ENCODE data around the gene CPPED1.
"Not testable (repeated sequence)": the region's sequence is repeated elsewhere in the genome, so short reads cannot be mapped to it uniquely, and the experiment has no call there.

CPPED1 gene, protein sequence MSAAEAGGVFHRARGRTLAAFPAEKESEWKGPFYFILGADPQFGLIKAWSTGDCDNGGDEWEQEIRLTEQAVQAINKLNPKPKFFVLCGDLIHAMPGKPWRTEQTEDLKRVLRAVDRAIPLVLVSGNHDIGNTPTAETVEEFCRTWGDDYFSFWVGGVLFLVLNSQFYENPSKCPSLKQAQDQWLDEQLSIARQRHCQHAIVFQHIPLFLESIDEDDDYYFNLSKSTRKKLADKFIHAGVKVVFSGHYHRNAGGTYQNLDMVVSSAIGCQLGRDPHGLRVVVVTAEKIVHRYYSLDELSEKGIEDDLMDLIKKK

GRCh38 chr16:12803203-12804093 lies at the start of gene CPPED1:
CPPED1 (minus strand) TSS chr16:12803887; CDS start chr16:12803776, 111 bp downstream.
- peak; percentile 90 for DNase-seq (ENCODE audit: low read depth, low spot score)

GRCh38 chr16:12850186-12850585 lies 46.5 kb upstream of the CPPED1 start:
- DNase-seq (ENCODE audit: low read depth, low spot score), result no peak

DNA sequence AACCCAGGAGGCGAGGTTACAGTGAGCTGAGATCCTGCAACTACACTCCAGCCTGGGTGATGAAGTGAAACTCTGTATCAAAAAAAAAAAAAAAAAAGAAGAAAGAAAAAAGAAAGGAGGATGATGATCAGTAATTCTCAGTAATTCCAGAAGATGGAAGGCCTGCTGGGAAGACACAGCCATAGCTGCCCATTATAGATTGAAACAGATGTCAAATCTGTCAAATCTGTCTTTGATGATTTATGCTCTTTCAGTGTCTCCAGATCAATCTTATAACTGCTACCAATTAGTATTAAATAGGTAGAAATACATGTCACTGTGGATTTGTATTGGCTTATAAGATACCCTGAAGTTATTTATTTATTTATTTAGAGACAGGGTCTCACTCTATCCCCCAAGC lies 42.9 kb upstream of the CPPED1 start:
- no peak for DNase-seq (ENCODE audit: low read depth, low spot score)

DNA sequence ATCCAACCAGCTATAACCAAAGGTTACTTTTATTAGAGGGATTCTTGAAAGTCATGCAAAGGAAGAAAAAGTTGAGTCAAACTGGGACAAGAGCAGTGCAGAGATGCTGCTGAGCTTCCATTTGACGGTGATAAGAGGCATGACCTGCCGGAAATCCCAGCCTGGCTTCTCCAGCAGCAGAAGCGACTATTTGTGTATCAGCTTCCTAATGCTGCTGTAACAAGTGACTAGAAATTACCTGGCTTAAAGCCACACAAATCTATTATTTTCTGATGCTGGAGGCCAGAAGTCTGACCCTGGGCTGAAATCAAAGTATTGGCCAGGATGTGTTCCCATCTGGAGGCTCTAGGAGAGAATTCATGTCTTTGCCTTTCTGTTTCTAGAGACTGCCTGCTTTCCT lies 41.6 kb upstream of the CPPED1 start:
- DNase-seq (ENCODE audit: low read depth, low spot score), result no peak

DNA sequence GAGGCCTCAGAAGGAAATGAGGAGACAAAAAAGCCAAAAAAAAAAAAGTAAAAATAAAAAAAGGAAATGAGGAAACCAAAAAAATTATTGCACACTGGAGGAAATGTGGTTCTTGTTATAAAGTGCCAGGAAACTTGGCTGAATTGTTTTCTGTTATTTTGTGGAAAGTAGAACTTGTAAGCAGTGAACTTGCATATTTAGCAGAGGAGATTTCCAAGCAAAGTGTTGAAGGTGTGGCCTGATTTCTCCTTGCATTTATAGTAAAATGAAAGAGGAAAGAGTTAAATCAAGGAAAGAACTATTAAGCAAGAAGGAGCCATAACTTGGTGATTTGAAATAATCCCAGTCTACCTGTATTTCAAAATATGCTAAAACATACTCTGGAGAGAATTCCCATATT lies 34.1 kb upstream of the CPPED1 start:
- no peak for DNase-seq (ENCODE audit: low read depth, low spot score)

DNA sequence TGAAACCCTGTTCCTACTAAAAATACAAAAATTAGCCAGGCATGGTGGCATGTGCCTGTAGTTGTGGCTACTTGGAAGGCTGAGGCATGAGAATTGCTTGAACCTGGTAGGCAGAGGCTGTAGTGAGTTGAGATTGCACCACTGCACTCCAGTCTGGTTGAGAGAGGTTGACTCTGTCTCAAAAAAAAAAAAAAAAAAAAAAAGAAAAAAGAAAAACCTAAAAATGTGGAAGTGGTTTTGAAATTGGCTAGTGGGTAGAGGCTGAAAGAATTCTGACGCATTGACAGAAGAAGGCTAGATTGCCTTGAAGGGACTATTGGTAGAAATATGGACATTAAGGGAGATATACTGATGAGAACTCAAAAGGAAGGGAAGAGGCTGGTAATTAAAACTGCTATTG lies 33.6 kb upstream of the CPPED1 start:
- no peak for DNase-seq (ENCODE audit: low read depth, low spot score)

GRCh38 chr16:12833926-12834325 lies 30.2 kb upstream of the CPPED1 start:
- DNase-seq (ENCODE audit: low read depth, low spot score), result no peak

DNA sequence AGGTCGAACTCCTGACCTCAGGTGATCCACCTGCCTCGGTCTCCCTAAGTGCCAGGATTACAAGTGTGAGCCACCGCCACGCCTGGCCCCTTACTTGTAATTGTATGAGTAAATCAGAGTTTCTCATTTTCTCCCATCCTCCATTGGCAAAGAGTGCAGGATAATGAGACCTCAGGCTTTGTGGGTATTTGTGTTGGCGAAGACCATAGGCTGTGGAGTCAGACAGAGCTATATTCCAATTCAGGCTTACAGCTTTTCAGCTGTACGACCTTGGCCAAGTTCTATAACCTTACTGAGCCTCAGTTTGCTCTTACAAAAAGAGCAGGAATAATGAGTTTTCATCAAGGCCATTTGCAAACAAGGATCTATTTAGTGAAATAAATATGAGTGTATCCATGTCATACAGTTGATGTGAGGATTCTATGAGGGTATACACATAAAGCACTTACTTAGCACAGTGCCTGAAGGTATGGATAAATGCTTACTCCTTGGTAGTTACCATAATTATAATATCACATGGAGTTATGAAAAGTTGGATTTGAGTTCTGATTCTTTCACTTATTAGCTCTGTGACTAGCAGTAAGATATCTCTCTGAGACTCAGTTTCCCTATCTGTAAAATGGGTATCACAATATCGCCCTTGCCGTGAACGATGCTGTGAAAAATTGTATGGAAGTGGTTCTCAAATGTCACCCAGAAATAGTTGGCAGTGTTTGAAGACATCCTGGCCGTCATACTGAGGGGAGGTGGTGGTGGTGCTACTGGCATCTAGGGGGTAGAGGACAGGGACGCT lies 25.6 kb upstream of the CPPED1 start:
- no peak for DNase-seq (ENCODE audit: low read depth, low spot score)

- no peak for DNase-seq (ENCODE audit: low read depth, low spot score)
Measured at GRCh38 chr16:12828206-12828605, 24.5 kb upstream of the CPPED1 start.

GRCh38 chr16:12826559-12826958 lies 22.9 kb upstream of the CPPED1 start:
- DNase-seq (ENCODE audit: low read depth, low spot score), result no peak

GRCh38 chr16:12819126-12820117 lies 15.7 kb upstream of the CPPED1 start:
- no peak for DNase-seq (ENCODE audit: low read depth, low spot score)

- no peak for DNase-seq (ENCODE audit: low read depth, low spot score)
Measured at GRCh38 chr16:12818326-12818725, 14.6 kb upstream of the CPPED1 start.

GRCh38 chr16:12816791-12817214 lies 13.1 kb upstream of the CPPED1 start:
- DNase-seq (ENCODE audit: low read depth, low spot score), result not testable (repeated sequence)

DNA sequence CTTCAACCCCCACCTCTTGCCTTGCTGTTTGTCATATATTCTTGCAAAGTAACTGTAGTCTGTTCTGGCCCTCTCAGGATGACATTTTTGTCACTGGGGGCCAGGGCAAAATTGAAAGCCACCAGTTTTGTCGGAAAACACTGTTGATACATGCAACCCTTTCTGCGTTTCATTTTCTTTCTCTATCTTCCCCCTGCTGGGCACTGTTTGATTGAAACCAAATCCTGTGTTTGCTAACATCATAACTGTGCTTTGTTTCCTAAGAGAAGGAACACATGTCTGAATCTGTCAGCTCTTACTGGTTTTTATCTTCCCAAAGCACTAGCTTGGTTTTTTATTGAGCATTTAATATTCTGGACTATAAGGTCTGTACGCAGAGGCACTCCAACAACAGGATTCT lies 11.7 kb upstream of the CPPED1 start:
- DNase-seq (ENCODE audit: low read depth, low spot score), result peak; percentile 36

DNA sequence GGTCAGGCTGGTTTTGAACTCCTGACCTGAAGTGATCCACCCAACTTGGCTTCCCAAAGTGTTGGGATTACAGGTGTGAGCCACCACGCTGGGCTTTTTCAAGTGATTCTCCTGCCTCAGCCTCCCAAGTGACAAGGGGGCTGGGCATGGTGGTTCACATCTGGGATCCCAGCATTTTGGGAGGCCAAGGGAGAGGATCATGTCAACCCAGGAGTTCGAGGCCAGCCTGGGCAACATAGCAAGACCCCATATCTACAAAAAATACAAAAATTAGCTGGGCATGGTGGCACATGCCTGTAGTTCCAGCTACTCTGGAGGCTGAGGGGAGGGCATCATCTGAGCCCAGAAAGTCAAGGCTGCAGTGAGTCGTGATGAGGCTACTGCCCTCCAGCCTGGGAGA lies 10.0 kb upstream of the CPPED1 start:
- DNase-seq (ENCODE audit: low read depth, low spot score), result not testable (repeated sequence)

GRCh38 chr16:12813321-12813720 lies 9.6 kb upstream of the CPPED1 start:
- not testable (repeated sequence) for DNase-seq (ENCODE audit: low read depth, low spot score)

GRCh38 chr16:12811441-12812383 lies 8.0 kb upstream of the CPPED1 start:
- no peak for DNase-seq (ENCODE audit: low read depth, low spot score)

DNA sequence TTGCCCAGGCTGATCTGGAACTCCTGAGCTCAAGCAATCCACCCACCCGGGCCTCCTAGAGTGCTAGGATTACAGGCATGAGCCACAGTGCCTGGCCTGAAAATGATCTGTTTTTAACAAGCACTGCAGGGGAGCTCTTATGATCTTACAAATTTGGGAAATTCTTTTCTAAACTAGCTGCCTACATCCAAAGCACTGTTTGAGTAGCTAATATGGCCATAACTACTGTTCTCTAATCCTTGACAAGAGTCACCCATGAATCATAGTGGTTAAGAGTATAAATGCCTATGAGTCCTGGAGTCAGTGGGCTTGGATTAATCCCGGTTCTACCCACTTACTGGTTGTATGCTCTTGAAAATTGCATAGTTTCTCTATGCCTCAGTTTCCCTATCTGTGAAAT lies 1.4 kb upstream of the CPPED1 start:
- no peak for DNase-seq (ENCODE audit: low read depth, low spot score)

- no peak for DNase-seq (ENCODE audit: low read depth, low spot score)
Measured at GRCh38 chr16:12804395-12804794, 708 bp upstream of the CPPED1 start.

DNA sequence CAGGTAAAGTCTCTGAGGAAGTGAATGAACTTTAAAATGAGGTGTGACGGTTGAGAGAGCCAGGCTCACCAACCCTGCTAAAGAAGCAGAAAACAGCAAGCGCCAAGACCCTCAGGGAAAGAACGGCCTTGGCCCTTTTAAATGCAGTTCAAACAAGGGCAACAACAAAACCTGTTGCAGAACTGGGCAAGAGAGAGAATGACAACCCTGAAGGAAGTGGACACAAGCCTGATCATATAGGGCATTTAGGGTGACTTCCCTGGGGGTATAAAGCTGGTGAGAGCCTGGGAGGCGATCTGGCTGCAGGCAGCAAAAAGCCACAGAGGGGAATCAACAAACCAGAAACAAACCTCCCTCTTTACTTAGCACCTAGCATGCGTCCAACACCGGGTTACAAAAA lies 1.0 kb downstream of the CPPED1 start:
- DNase-seq (ENCODE audit: low read depth, low spot score), result no peak
